Smooth muscle cell of the brain vasculature (primary cell): ENCODE results near the gene FBP1.
"Not testable (repeated sequence)": the region's sequence is repeated elsewhere in the genome, so short reads cannot be mapped to it uniquely, and the experiment has no call there.

Source experiments
- DNase-seq: peaks from one replicate; pipeline ENCODE4 v3.0.0-alpha.2; 2012; ENCODE audit warnings: low read depth, low spot score

Gene FBP1

GRCh38 chr9:94577036-94577435 lies 62.3 kb downstream of the FBP1 start:
- DNase-seq = no peak

- DNase-seq = no peak
These were observed 63.2 kb downstream of the FBP1 start for GRCh38 chr9:94576131-94576530.

GRCh38 chr9:94568972-94569712 lies 70.2 kb downstream of the FBP1 start:
- no peak for DNase-seq

GRCh38 chr9:94568250-94568889 lies 70.9 kb downstream of the FBP1 start:
- no peak for DNase-seq

GRCh38 chr9:94567271-94567670 lies 72.0 kb downstream of the FBP1 start:
- no peak for DNase-seq

- no peak for DNase-seq
These were observed 72.8 kb downstream of the FBP1 start for GRCh38 chr9:94566550-94566949.

GRCh38 chr9:94564279-94564678 lies 75.0 kb downstream of the FBP1 start:
- not testable (repeated sequence) for DNase-seq

- DNase-seq = no peak
These were observed 75.8 kb downstream of the FBP1 start for GRCh38 chr9:94563548-94563947.

- no peak for DNase-seq
These were observed 79.1 kb downstream of the FBP1 start for GRCh38 chr9:94560237-94560636.

- no peak for DNase-seq
These were observed 81.9 kb downstream of the FBP1 start for GRCh38 chr9:94557376-94557775.

- DNase-seq = no peak
These were observed 84.6 kb downstream of the FBP1 start, which contains the start of gene PCAT7 for GRCh38 chr9:94554439-94555331. TSS of gene PCAT7 (plus strand) at chr9:94555083.

GRCh38 chr9:94554078-94554438 lies 85.3 kb downstream of the FBP1 start:
- DNase-seq = no peak
